Measurements from ENCODE around the gene AKR1C3. TPM values are rescaled to one million over a fixed set of nuclear protein-coding genes. Genes with fewer than 3 reads are reported as not detected.
"Not testable (repeated sequence)": the region's sequence is repeated elsewhere in the genome, so short reads cannot be mapped to it uniquely, and the experiment has no call there.

AKR1C3 gene
- polyA plus RNA-seq, 1 donor = 1.0 TPM

- no peak for DNase-seq
These were observed 4.3 kb upstream of the AKR1C3 start for GRCh38 chr10:5089865-5090264.

GRCh38 chr10:5090551-5090950 lies 3.7 kb upstream of the AKR1C3 start:
- no peak for DNase-seq

DNA sequence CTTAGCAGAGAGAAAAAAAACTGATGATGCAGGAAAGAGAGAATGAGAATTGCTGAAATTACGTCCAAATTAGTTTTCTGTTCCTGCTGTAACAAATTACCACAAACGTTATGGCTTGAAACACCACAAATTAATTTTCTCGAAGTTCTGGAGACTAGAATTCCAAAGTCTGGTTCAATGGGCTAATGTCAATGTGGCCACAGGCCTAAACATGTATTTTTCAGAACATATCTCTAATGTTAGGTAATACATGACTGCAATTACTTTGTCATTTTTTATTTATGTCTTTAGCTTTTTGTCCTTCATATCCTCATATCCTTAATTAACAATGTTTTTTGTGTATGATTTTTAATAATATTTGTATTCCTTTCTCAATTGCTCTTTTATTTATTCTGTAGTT lies 3.0 kb upstream of the AKR1C3 start:
- DNase-seq = no peak

- no peak for DNase-seq
These were observed 1.8 kb upstream of the AKR1C3 start for GRCh38 chr10:5092375-5092774.

DNA sequence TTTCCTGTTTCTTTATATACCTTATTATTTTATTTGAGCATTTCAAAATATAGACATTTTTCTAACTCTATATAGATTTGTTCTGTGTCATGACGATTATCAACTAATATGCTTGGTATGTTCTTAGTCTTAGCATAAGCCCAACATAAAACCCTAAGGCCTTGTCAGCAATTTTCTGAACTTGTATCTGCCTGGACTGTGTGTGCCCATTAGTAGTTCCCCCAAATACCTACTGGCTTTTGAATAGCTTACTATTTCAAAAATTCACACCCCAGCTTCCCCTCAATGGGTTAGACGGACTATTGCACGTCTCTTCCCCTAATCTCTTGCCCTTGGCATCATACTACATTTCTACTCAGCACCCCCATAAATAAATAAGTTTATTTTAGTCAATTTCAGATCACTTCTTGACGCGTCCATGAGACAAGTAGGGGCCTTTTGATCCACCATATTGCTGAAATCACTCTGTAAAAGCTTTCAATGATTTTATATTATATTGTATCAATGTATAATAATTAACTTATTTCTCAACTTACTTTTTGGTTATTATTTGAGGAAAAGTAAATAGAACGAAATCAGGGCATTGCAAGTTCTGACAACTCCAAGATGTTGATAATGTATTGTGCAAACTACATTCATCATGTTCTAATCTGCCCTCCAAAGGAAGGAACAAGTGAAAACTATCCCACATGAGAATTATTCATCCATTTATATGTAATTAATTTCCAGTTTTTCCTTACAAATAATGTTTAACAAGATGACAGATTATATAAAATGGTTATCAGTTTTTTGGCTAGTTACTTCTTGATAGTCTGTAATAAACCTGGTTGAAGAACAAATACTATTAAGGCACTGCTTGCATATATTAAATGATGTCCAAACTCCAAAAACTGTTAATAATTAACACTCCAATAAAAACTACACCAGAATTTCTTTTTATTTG lies 1.1 kb upstream of the AKR1C3 start:
- no peak for DNase-seq

GRCh38 chr10:5095687-5096086 lies 1.5 kb downstream of the AKR1C3 start:
- no peak for DNase-seq

- DNase-seq = no peak
These were observed 1.9 kb downstream of the AKR1C3 start for GRCh38 chr10:5096108-5096507.

GRCh38 chr10:5102479-5102878 lies 8.3 kb downstream of the AKR1C3 start:
- not testable (repeated sequence) for DNase-seq

GRCh38 chr10:5103481-5103880 lies 9.3 kb downstream of the AKR1C3 start:
- no peak for DNase-seq

GRCh38 chr10:5105626-5106025 lies 11.4 kb downstream of the AKR1C3 start:
- DNase-seq = no peak

- DNase-seq = no peak
These were observed 12.3 kb downstream of the AKR1C3 start for GRCh38 chr10:5106553-5106952.

DNA sequence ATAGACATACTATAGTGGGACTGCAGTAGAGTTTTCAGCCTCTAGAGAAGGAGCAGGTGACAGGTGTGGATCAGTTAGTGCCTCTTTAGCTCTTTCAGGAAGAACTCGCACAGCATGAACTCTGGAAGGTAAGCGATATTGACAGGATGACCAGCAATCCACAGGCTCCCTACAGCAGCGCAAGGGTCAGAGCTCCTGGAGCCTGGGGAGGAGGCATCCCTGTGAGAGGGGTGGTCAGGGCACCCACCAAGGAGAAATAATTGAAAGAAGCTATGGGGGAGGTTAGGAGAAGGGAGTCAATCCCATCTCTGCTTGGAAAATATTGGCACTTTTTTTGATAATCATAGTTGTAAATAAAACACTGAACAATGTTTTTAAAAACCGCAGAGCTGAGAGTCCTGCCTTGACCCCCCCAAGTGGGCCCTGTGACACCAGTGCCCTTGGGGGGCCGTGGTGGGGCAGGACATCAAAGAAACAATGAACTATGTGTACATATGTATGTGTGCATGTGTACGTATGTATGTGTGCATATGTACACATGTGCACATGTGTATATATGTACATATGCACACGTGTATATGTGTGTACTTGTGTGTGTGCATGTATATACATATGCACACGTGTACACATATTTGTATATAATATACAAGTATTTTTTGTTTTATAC lies 13.8 kb downstream of the AKR1C3 start:
- no peak for DNase-seq

GRCh38 chr10:5108658-5109416 lies 14.6 kb downstream of the AKR1C3 start:
- DNase-seq = no peak

DNA sequence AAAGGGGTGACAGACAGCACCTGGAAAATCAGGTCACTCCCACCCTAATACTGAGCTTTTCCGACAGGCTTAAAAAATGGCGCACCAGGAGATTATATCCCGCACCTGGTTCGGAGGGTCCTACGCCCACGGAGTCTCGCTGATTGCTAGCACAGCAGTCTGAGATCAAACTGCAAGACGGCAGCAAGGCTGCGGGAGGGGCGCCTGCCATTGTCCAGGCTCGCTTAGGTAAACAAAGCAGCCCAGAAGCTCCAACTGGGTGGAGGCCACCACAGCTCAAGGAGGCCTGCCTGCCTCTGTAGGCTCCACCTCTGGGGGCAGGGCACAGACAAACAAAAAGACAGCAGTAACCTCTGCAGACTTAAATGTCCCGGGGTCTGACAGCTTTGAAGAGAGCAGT lies 15.6 kb downstream of the AKR1C3 start:
- DNase-seq = not testable (repeated sequence)

GRCh38 chr10:5116621-5117020 lies 22.4 kb downstream of the AKR1C3 start:
- no peak for DNase-seq

DNA sequence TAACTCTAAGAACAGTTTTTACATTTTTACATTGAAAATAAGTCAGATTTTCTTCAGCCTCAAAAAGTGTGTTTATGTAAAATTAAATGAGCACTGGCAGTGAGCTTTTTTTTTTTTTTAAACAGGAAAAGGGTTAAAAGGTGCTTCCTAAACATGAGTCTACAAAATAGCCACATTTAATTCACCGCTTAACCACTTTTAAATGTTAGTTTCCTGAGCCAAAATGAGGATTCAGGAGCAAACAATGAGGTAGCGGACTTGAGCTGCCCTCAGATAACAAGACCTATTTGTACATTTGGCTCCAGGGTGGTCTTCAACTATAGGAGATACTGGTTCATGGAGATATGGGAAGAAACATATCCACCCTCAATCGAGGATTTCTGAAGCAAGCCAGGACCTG lies 22.8 kb downstream of the AKR1C3 start:
- DNase-seq = no peak

DNA sequence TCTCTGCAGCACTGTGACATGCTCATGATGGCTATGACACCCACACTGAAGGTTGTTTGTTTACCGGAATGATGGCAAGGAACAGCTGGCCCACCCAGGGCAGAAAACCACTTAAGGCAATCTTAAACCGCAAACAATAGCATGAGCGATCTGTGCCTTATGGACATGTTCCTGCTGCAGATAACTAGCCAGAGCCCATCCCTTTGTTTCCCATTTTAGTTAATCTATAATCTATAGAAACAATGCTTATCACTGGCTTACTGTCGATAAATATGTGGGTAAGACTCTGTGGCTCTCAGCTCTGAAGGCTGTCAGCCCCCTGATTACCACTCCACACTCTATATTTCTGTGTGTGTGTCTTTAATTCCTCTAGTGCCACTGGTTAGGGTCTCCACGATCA lies 25.8 kb downstream of the AKR1C3 start:
- not testable (repeated sequence) for DNase-seq

GRCh38 chr10:5123886-5124285 lies 29.7 kb downstream of the AKR1C3 start:
- DNase-seq = no peak

DNA sequence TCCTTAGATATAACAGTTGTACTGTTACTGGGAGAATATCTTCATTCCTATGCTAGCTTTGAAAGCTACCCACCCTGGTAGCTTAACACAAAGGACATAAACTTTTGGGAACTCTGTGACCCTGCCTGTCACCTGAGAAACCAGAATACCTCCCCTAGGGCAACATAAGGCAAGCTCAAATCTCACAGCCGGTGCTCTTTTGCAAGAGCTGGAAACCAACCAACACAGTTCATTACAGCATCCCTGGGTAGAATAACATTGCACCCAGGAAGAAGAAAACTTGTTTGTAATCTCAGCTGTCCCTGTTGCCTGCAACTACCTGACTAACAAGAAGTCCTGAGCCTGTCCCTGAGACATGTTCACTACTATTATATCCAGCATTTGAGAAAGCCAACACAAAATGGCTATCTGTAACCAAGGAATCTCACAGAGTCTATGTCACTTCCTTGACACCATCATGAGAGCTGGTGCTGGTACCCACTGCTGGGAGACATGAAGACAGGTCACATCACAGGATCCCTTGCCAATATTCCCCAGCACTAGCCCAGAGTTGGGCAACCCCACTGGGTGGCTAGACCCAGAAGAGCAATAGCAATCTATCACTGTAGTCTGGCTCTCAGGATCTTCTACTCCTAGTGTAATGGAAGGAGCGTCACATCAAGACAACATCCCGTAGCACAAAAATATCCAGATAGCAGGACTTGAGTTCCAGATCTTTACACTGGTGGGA lies 31.3 kb downstream of the AKR1C3 start:
- no peak for DNase-seq

- no peak for DNase-seq
These were observed 41.4 kb downstream of the AKR1C3 start for GRCh38 chr10:5135581-5135980.

DNA sequence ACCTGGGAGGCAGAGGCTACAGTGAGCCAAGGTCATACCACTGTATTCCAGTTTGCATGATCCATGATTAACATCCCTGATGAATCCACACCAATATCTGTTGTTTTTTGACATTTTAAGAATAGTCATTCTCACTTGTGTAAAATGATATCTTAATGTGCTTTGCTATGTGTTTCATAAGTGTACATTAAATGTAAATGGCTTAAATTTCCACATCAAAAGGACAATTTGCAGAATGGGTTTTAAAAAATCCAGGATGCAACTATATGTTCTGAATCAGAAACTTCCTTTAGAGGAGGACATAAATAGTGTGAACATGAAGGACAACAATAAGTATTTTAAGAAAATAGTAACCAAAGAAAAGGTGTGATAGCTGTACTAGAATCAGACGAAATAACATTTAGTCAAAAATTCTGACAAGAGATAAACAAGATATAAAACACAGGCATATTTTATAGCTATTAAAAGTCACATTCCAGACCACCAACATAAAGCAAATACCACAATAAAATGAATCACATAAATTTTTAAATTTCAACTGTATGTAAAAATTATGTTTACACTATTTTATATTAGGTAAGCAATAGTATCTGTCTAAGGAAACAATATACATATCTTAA lies 42.4 kb downstream of the AKR1C3 start:
- no peak for DNase-seq

- DNase-seq = not testable (repeated sequence)
These were observed 43.5 kb downstream of the AKR1C3 start for GRCh38 chr10:5137699-5138098.

Measured in hindlimb muscle (tissue), 1 donor.